Heart right ventricle (tissue), 16 donors: ENCODE data around the gene NCCRP1. TPM values are rescaled to one million over a fixed set of nuclear protein-coding genes. Genes with fewer than 3 reads are reported as not detected.
A peak's percentile ranks its signal among the peaks of the same experiment; 100 is the strongest.

Experiments
- ATAC-seq, 8 donors: fragments of 200-7000 bp; cut with Tn5 transposase; one replicate each; pipeline ENCODE4 v1.9.1; 2020; ENCODE audit warnings: mild to moderate bottlenecking in 8 of 8, moderate library complexity in 8 of 8, moderate number of reproducible peaks in 1 of 8
- DNase-seq, 2 donors: peaks; one replicate each; pipeline ENCODE4 v3.0.0-alpha.2; 2020
- H3K27ac ChIP-seq, 10 donors: fragments of 200-600 bp; sonication (generic) in 2 of 10; one replicate each; pipeline versions ENCODE4 v1.5.0 to v1.8.0; 2020 to 2022; ENCODE audit warnings: mild to moderate bottlenecking in 3 of 10
- H3K27me3 ChIP-seq, 7 donors: fragments of 200-600 bp; one replicate each; pipeline ENCODE4 v1.8.0; 2021 to 2022; ENCODE audit warnings: mild to moderate bottlenecking in 2 of 7
- H3K36me3 ChIP-seq, 9 donors: fragments of 200-600 bp; sonication (generic) in 1 of 9; one replicate each; pipeline versions ENCODE4 v1.5.0 to v1.8.0; 2020 to 2022; ENCODE audit warnings: mild to moderate bottlenecking in 2 of 9
- H3K4me1 ChIP-seq, 9 donors: fragments of 200-600 bp; sonication (generic) in 1 of 9; one replicate each; pipeline versions ENCODE4 v1.5.0 to v1.8.0; 2020 to 2022; ENCODE audit warnings: mild to moderate bottlenecking in 4 of 9
- H3K4me3 ChIP-seq, 10 donors: fragments of 200-600 bp; sonication (generic) in 2 of 10; one replicate each; pipeline versions ENCODE4 v1.5.0 to v1.8.0; 2020 to 2022; ENCODE audit warnings: mild to moderate bottlenecking in 7 of 10, moderate library complexity in 2 of 10
- H3K9me3 ChIP-seq, 11 donors: fragments of 200-600 bp in 10 of 11; sonication (generic) in 2 of 11; one replicate each; pipeline versions ENCODE4 v1.5.0 to v1.8.0; 2013 to 2022; ENCODE audit warnings: mild to moderate bottlenecking in 2 of 11, control low read depth in 1 of 11, moderate library complexity in 1 of 11
- CTCF ChIP-seq, 9 donors: fragments of 200-600 bp; sonication (generic) in 2 of 9; IDR thresholded peaks; one replicate each; pipeline versions ENCODE4 v1.5.0 to v1.8.0; 2021 to 2022; ENCODE audit warnings: antibody characterized with exemption in 9 of 9, mild to moderate bottlenecking in 5 of 9, moderate library complexity in 1 of 9
- WGBS, 2 donors: extraction: QIAGEN DNeasy Blood & Tissue Kit; methylation state at CpG; one replicate each; pipeline ENCODE4 v1.1.7; 2013; ENCODE audit warnings: inconsistent platforms in 1 of 2; 5-methylcytosine and 5-hydroxymethylcytosine counted together
- intact Hi-C, 10 donors: fragments of 100-400 bp; cut with DNase I; formaldehyde crosslinking; loops; one replicate each; pipeline versions ENCODE4 v1.11.1 to v1.14.2; 2022
- polyA plus RNA-seq, 2 donors: library from polyadenylated mRNA; stranded (reverse); fragments of 200-250 nt; gene quantifications; one replicate each; pipeline ENCODE4 v1.2.3, GENCODE V29; 2013
- total RNA-seq, 10 donors: library from RNA; stranded (reverse); fragmentation: NEBNext Ultra II Directional in 3 of 10; extraction: Animal tissue kit (Norgen Biotek cat#: 25700) in 3 of 10; gene quantifications; one replicate each; pipeline versions ENCODE4 v1.2.1 to v1.2.4, GENCODE V29; 2021 to 2023
- donor health status: Arrhythmogenic right ventricular cardiomyopathy.
- donor health status: ischemic (EF 13 %, LVEDD 7.1; RV severe dilation, severe dysfunction).
- donor health status: healthy with polysubstance abuse.
- donor health status: DM: no; HTN: yes; CAD: no.
- donor health status: DM: no; HTN: no; CAD: no.
- donor health status: ischemic (EF 25% LVEDD 6.9; RV normal size, moderate dysfunction).
- donor health status: ischemic (EF 25% LVEDD 5.7; RV mildly dilated, moderate dysfunction).
- donor health status: healthy.
- donor health status: DM: yes; HTN: yes; CAD: no.
- donor health status: Ischemic cardiomyopathy.
- donor health status: ischemic (EF 35%, LVEDD 5.7; RV mildly dilated, moderate dysfunction).
- donor health status: nonischemic (EF 11% LVEDD 7.7; RV severe dilation, severe dysfunction).
- donor health status: DM: yes; HTN: yes; CAD: no.
- donor health status: PGD.
- donor health status: ischemic (EF 29% LVEDD 5.4; RV normal size, mild dysfunction).
- donor health status: nonischemic (EF 23%, LVEDD 6.1; RV moderate dilation, normal function).

The NCCRP1 gene
- total and polyA plus RNA-seq, 12 donors, result 0.03 TPM; not detected in 11

- intact Hi-C loops, result loop anchor here in 1 of 10 donors (10.0 kb wide), 1 partner anchor 142 kb away; the partner anchor contains the start of gene LRFN1
- no peaks in the 10 kb centered on the region for H3K4me1 ChIP-seq
- H3K27ac ChIP-seq, result no peak overlapping the region
- H3K27me3 ChIP-seq, result peaks cover 0 to 14% (median 7%) of the 10 kb centered on the region in 7 donors
- WGBS, 2 donors, result 88 to 91% methylated on average over 8 of the region's 8 CpGs
- no peaks in the 10 kb centered on the region for H3K9me3 ChIP-seq
- H3K4me3 ChIP-seq, result no peak overlapping the region
- no peak for TF ChIP-seq CTCF (IDR thresholded peaks at IDR 0.05)
- ATAC-seq (no peak), DNase-seq (no peak)
- H3K36me3 ChIP-seq, result peaks cover 0 to 22% (median 0%) of the 10 kb centered on the region in 9 donors
Measured at GRCh38 chr19:39183104-39183503, 13.7 kb upstream of the NCCRP1 start.

- Histone ChIP-seq H3K4me1 (no peaks in the 10 kb centered on the region), H3K9me3 (no peaks in the 10 kb centered on the region), H3K36me3 (no peaks in the 10 kb centered on the region), H3K27me3 (peaks cover 0 to 42% (median 19%) of the 10 kb centered on the region in 7 donors), H3K27ac (no peak overlapping the region), H3K4me3 (no peak overlapping the region)
- intact Hi-C loops, result loop anchor here in 8 of 10 donors (2.0 to 10.0 kb wide), 3 partner anchors 64 to 138 kb away; partner anchors contain the start of gene LRFN1 (in 1 of the 8)
- ATAC-seq, result no peak
- 91 to 96% methylated on average over 8 of the region's 8 CpGs for WGBS, 2 donors
- no peak for TF ChIP-seq CTCF (IDR thresholded peaks at IDR 0.05)
- DNase-seq, result no peak
Measured at GRCh38 chr19:39186391-39186790, 10.4 kb upstream of the NCCRP1 start.

GRCh38 chr19:39187552-39187943 is 9.2 kb upstream of the NCCRP1 start:
- peaks cover 0 to 47% (median 22%) of the 10 kb centered on the region in 7 donors for H3K27me3 ChIP-seq
- WGBS, 2 donors, result 23 to 27% methylated on average over 8 of the region's 8 CpGs
- intact Hi-C loops, result loop anchor here in 9 of 10 donors (1.0 to 10.0 kb wide), 4 partner anchors 65 to 137 kb away; partner anchors contain the start of gene LRFN1 (in 1 of the 9)
- H3K36me3 ChIP-seq, result no peaks in the 10 kb centered on the region
- DNase-seq, result no peak
- no peaks in the 10 kb centered on the region for H3K9me3 ChIP-seq
- H3K4me1 ChIP-seq, result no peaks in the 10 kb centered on the region
- H3K27ac ChIP-seq, result no peak overlapping the region
- no peak overlapping the region for H3K4me3 ChIP-seq
- peak in 2 of 9 donors; percentile 14 to 18 for TF ChIP-seq CTCF (IDR thresholded peaks at IDR 0.05)
- peak in 6 of 8 donors; percentile 20 to 65 (median 50) for ATAC-seq

GRCh38 chr19:39188960-39189359 is 7.8 kb upstream of the NCCRP1 start:
- H3K36me3 ChIP-seq, result no peaks in the 10 kb centered on the region
- intact Hi-C loops, result loop anchor here in 7 of 10 donors (5.0 to 10.0 kb wide), 2 partner anchors 67 to 136 kb away; partner anchors contain the start of gene LRFN1 (in 1 of the 7)
- ATAC-seq, result no peak
- H3K27me3 ChIP-seq, result peaks cover 0 to 60% (median 32%) of the 10 kb centered on the region in 7 donors
- no peak overlapping the region for H3K4me3 ChIP-seq
- 68 to 73% methylated on average over 6 of the region's 6 CpGs for WGBS, 2 donors
- no peak overlapping the region for H3K27ac ChIP-seq
- no peak for DNase-seq
- no peak for TF ChIP-seq CTCF (IDR thresholded peaks at IDR 0.05)
- no peaks in the 10 kb centered on the region for H3K4me1 ChIP-seq
- no peaks in the 10 kb centered on the region for H3K9me3 ChIP-seq
